ENCODE measurements around the gene TARM1. TPM values are rescaled to one million over a fixed set of nuclear protein-coding genes. Genes with fewer than 3 reads are reported as not detected.

TARM1 gene
- total RNA-seq, 1 experiment from 2014 or later = not detected

GRCh38 chr19:54047616-54048015 lies 33.5 kb downstream of the TARM1 start:
- no peak overlapping the region for H3K27ac Mint-ChIP-seq (ENCODE audit: low read depth, unreplicated experiment)
- H3K27me3 Mint-ChIP-seq (ENCODE audit: insufficient read depth, unreplicated experiment) = peaks cover 40% of the 10 kb centered on the region
- no peaks in the 10 kb centered on the region for H3K9me3 Mint-ChIP-seq (ENCODE audit: unreplicated experiment)
- ChIA-PET CTCF (interaction anchor here (1.8 kb wide), 1 partner anchor 255 kb away, joined by 8 read pairs; no protein-coding TSS in a partner anchor), POLR2A (no interaction called here)
- intact Hi-C loops (cut with micrococcal nuclease) = no loop called here
- DNase-seq (ENCODE audit: unreplicated experiment) = no peak
- BruUV-seq (replicated peaks) = no TSS peak
- TF ChIP-seq CTCF (IDR thresholded peaks at IDR 0.05; ENCODE audit: unreplicated experiment) = no peak
- H3K36me3 Mint-ChIP-seq (ENCODE audit: insufficient read depth, unreplicated experiment) = no peaks in the 10 kb centered on the region
- H3K4me3 Mint-ChIP-seq (ENCODE audit: unreplicated experiment) = no peak overlapping the region
- no peaks in the 10 kb centered on the region for H3K4me1 Mint-ChIP-seq (ENCODE audit: insufficient read depth, unreplicated experiment)

- Mint-ChIP-seq H3K27ac (ENCODE audit: low read depth, unreplicated experiment) (no peak overlapping the region), H3K36me3 (ENCODE audit: insufficient read depth, unreplicated experiment) (no peaks in the 10 kb centered on the region), H3K9me3 (ENCODE audit: unreplicated experiment) (no peaks in the 10 kb centered on the region), H3K4me3 (ENCODE audit: unreplicated experiment) (no peak overlapping the region), H3K27me3 (ENCODE audit: insufficient read depth, unreplicated experiment) (peaks cover 40% of the 10 kb centered on the region), H3K4me1 (ENCODE audit: insufficient read depth, unreplicated experiment) (no peaks in the 10 kb centered on the region)
- no peak for DNase-seq (ENCODE audit: unreplicated experiment)
- CTCF ChIA-PET = interaction anchor here (0.6 to 1.8 kb wide), 3 partner anchors 10 to 253 kb away, joined by 3 to 8 read pairs (median 5); no protein-coding TSS in a partner anchor
- POLR2A ChIA-PET = no interaction called here
- intact Hi-C loops (cut with micrococcal nuclease) = no loop called here
- no TSS peak for BruUV-seq (replicated peaks)
- no peak for TF ChIP-seq CTCF (IDR thresholded peaks at IDR 0.05; ENCODE audit: unreplicated experiment)
Observed at GRCh38 chr19:54045771-54046170, 35.4 kb downstream of the TARM1 start.

GRCh38 chr19:54042989-54043388 lies 38.2 kb downstream of the TARM1 start:
- no peak for TF ChIP-seq CTCF (IDR thresholded peaks at IDR 0.05; ENCODE audit: unreplicated experiment)
- Mint-ChIP-seq H3K4me3 (ENCODE audit: unreplicated experiment) (no peak overlapping the region), H3K27me3 (ENCODE audit: insufficient read depth, unreplicated experiment) (peaks cover 24% of the 10 kb centered on the region), H3K9me3 (ENCODE audit: unreplicated experiment) (no peaks in the 10 kb centered on the region), H3K36me3 (ENCODE audit: insufficient read depth, unreplicated experiment) (no peaks in the 10 kb centered on the region), H3K4me1 (ENCODE audit: insufficient read depth, unreplicated experiment) (no peaks in the 10 kb centered on the region), H3K27ac (ENCODE audit: low read depth, unreplicated experiment) (no peak overlapping the region)
- DNase-seq (ENCODE audit: unreplicated experiment) = no peak
- BruUV-seq (replicated peaks) = no TSS peak
- ChIA-PET CTCF (interaction anchor here (1.1 to 3.0 kb wide), 6 partner anchors 11 to 250 kb away, joined by 4 to 17 read pairs (median 5); no protein-coding TSS in a partner anchor), POLR2A (interaction anchor here (0.7 to 0.8 kb wide), 2 partner anchors 823 to 1119 kb away, joined by 3 read pairs; no protein-coding TSS in a partner anchor)
- intact Hi-C loops (cut with micrococcal nuclease) = no loop called here

GRCh38 chr19:54041969-54042606 lies 39.1 kb downstream of the TARM1 start:
- Mint-ChIP-seq H3K27ac (ENCODE audit: low read depth, unreplicated experiment) (no peak overlapping the region), H3K4me1 (ENCODE audit: insufficient read depth, unreplicated experiment) (no peaks in the 10 kb centered on the region), H3K36me3 (ENCODE audit: insufficient read depth, unreplicated experiment) (no peaks in the 10 kb centered on the region), H3K9me3 (ENCODE audit: unreplicated experiment) (no peaks in the 10 kb centered on the region), H3K27me3 (ENCODE audit: insufficient read depth, unreplicated experiment) (peaks cover 24% of the 10 kb centered on the region), H3K4me3 (ENCODE audit: unreplicated experiment) (no peak overlapping the region)
- intact Hi-C loops (cut with micrococcal nuclease) = no loop called here
- BruUV-seq (replicated peaks) = no TSS peak
- no peak for TF ChIP-seq CTCF (IDR thresholded peaks at IDR 0.05; ENCODE audit: unreplicated experiment)
- no peak for DNase-seq (ENCODE audit: unreplicated experiment)
- POLR2A ChIA-PET = interaction anchor here (0.8 kb wide), 1 partner anchor 824 kb away, joined by 3 read pairs; no protein-coding TSS in a partner anchor
- CTCF ChIA-PET = interaction anchor here (0.5 to 3.0 kb wide), 9 partner anchors 11 to 1672 kb away, joined by 3 to 17 read pairs (median 4); no protein-coding TSS in a partner anchor

All from MCF 10A (cell line).